ENCODE measurements around the gene TRA2A.

Gene TRA2A

GRCh38 chr7:23469150-23469960, 62.4 kb downstream of the TRA2A start:
- no peak for DNase-seq

- DNase-seq: no peak
Observed at GRCh38 chr7:23468526-23469149, 63.1 kb downstream of the TRA2A start.

- no peak for DNase-seq
Observed at GRCh38 chr7:23467806-23468525, 63.8 kb downstream of the TRA2A start.

DNA sequence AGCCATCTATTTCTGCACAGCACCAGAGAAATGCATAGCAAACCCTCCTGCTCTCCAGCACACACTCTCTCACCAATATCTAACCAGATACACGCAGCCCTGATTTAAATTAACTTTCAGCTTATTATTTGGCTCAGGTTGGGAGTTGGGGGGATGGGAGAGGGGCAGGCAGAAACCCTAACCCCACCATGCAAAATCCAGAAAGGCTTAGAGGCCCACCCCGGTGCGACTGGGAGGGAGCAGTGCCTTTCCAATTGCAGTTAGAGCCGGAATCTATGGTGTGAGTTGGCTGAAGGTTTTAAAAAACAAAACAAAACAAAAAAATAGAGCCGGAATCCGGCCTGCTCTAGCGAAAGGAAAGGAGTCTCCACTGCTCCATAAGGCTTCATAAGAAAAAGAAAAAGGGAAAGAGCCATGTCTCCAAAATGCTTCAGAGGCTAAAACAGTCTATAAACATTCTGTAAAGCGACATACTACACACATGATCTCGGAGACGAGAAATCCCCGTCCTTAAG, 64.4 kb downstream of the TRA2A start:
- DNase-seq: no peak

- no peak for DNase-seq
Observed at GRCh38 chr7:23462846-23463245, 68.9 kb downstream of the TRA2A start.

DNA sequence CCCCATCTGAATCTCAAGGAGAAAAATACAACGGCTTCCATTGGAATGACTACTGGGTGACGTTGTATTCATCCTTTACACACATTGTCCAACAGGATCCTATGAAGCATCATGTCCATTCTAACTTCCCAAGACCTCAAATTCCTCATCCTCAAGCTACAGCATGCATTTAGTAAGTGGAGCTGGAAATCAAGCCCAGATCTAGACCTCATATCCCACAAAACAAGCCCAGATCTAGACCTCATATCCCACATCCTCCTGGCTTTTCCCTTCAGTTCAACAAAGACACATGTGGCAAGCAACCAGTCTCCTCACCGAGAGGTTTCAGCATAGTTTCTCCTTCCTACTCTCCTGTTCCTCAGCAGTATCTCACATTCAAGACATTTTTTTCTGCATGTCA, 73.7 kb downstream of the TRA2A start:
- DNase-seq: no peak

DNA sequence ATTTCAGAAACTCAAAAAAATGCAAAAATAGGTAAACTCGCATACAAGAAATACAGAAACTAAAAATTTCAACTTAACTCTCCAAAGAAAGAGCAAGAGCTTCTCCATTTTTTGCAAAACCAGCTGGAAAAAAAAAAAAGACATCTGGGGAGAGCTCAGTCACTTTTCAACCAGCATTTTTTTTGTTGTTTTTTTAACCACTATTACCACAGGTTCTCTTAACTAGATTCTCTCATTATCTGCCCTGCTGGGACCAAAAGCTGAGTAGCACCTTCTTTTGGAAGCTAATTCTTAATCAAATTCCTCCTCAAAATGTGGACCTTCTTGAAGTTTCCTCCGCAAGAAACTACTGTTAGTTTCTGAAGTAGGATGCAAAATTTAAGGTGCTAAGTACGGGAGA, 75.7 kb downstream of the TRA2A start:
- no peak for DNase-seq

DNA sequence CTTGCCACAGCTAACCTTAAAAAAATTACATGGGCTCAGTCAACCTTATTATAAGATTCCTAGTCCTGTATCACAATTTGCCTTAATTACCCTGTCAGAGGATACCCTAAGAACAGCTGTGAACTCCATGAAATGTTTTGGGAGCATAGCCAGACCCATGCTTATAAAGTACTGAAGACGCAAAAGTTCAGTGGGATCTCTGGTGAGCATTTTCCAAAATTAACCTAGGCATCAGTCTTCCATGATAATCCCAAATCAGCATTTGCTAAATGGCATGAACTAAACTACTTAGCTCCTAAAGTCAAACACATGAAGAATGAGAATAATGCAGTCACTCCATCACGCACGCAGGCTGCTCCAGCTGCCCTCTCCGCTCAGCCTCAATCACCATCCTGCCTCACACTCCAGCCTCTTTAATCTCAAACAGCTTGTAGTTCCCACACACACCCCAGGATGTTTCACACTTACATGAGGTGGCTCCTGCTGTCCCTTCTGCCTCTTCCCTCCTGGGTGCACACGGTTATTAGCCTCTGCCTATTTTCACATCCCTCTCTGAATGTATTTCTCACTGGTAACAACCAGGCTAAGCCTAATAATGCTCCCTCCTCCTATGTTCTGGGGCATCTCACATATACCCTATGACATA, 76.8 kb downstream of the TRA2A start:
- DNase-seq: no peak

Measured in activated T-cell treated with anti-CD3 and anti-CD28 coated beads for 4 hours (primary cell).